T1000 (cell line): ENCODE results near the gene CELF4.

Experiments
- DNase-seq: peaks from one replicate; lab custom pipeline; 2025; ENCODE audit warnings: mixed read lengths; lab: John Stamatoyannopoulos, UW

CELF4 gene

GRCh38 chr18:37355772-37356171, 209.8 kb downstream of the CELF4 start:
- DNase-seq = no peak

- no peak for DNase-seq
Measured at GRCh38 chr18:37351110-37351509, 214.5 kb downstream of the CELF4 start.

GRCh38 chr18:37348729-37349128, 216.9 kb downstream of the CELF4 start:
- no peak for DNase-seq

- DNase-seq = no peak
Measured at GRCh38 chr18:37346048-37346447, 219.6 kb downstream of the CELF4 start.

- no peak for DNase-seq
Measured at GRCh38 chr18:37343542-37343851, 222.1 kb downstream of the CELF4 start.

DNA sequence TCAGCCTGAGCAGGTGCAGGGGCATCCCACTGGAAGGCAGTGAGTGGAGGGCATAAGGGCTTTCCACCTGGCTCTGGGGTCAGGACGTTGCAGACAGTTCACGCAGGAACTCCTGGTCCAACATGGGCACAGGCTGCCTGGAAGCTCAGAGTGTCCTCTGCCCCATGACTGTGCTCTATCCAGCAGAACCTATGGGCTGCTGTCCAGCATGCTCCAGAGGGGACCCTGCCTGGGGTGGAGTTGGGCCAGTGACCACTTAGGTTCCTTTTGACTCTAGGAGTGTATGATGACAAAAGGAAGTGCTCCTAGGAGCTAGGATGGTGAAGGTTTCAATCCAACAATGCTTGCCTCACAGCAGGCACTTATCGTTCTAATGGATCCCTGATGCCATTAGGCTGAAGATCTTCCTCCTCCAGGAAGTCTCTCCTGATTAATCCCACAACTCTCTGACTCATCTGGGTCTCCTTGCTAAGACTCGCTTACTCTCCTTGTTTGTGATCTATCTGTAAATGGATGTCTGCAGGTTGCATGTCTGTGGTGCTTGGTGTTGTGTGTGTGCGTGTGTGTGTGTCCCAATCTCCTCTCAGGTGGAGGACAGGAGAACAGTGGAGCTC, 224.0 kb downstream of the CELF4 start:
- DNase-seq = no peak

- DNase-seq = no peak
Measured at GRCh38 chr18:37341016-37341415, 224.6 kb downstream of the CELF4 start.

DNA sequence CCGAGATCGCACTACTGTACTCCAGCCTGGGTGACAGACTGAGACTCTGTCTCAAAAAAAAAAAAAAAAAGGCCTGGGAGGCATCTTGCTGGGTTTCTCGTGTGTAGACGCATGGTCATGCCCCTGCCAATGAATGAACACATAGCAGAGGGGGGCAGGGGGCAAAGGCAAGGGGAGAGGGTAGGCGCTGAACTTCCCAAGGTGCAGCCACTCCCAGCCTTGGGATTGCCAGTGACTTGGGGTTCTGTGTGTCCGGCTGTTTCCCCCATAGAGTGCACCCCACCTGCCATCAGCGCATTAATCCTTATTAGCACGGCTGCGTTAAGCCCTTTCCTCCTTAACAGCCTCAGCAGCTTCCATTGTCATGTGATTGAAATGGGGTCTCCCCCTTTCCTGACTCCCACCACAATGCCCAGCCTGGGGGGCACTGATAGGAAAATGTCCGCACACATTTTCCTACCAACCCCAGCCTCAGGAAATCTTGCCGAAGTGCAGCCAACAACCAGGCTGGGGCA, 225.8 kb downstream of the CELF4 start:
- no peak for DNase-seq

- no peak for DNase-seq
Measured at GRCh38 chr18:37336568-37337285, 228.9 kb downstream of the CELF4 start.

DNA sequence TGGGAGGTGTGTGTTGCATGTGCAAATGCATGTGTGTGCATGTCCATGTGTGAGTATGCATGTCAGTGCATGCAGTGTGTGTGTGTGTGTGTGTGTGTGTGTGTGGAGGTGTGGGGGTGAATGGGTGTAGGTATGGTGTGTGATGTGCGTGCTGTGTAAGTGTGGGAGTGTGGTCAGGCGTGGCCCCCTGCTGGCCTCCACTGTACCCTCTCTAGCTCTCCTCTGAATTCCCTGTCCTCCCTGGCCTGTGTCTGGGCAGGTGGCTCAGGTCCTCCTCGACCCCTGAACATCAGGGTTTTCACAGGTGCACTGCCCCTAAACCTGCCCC, 230.2 kb downstream of the CELF4 start:
- DNase-seq = no peak

- peak; percentile 10 for DNase-seq
Measured at GRCh38 chr18:37334631-37335408, 230.8 kb downstream of the CELF4 start.

DNA sequence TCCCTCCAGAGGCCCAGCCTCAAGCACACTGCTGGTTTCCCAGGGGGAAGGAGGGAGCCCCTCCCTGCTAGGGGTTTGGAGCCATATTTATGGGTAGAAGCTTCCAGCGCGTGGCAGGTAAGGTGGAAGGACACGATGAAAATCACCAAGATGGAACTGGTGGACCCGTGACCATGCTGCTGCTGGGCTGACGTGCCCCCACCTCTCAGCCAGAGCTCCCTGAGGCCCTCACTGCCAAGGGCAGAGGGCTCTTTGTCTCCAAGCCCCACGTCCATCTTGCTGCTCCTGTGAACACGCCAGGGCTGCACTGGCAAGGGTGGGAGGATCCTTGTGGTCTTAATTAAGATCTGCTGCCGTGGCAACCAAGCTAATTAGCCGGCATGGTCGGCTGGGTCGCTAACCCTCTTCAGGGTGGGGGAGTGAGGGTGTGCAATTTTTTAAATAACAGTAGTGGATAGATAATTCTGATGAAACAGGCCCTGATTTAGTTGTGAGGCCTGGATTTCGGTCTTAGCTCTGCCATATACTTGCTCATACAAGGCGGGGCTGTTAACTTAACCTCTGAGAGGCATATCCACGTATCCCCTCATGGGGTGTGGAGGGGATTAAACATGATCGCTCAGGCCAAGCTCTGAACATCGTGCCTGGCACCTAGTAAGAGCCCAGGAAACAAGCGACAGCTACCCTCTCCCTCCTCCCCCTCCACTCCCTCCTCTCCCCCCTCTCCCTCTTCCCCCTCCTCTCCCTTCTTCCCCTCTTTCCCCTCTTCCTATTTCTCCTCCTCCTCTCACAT, 232.8 kb downstream of the CELF4 start:
- no peak for DNase-seq

- DNase-seq = no peak
Measured at GRCh38 chr18:37332219-37332618, 233.4 kb downstream of the CELF4 start.

GRCh38 chr18:37330173-37330572, 235.4 kb downstream of the CELF4 start:
- DNase-seq = no peak

- DNase-seq = no peak
Measured at GRCh38 chr18:37328946-37329719, 236.5 kb downstream of the CELF4 start.

DNA sequence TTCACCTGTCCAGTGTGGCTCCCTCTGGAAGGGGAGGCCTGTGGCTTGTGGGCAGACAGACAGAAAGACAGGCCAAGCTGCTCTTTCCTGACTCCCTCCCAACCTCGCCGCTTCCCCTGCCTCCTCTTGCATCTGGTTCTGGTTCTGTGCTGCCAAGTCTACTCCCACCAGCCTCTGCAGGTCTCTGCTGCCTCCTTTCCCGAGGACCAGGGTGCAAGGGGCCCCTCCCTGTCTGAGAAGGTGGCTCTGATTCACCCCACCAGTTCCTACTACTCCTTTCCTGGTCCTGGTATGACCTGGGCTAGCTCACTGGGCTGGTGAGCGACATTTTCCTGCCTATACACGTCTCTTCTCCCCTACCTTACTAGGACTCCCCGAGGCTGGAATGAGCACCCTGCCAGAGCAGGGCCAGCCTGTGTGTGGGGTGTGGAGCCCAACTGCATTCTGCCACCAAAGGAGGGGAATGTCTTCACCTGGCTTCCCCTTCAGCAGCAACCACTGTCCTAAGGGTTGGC, 238.5 kb downstream of the CELF4 start:
- DNase-seq = no peak

DNA sequence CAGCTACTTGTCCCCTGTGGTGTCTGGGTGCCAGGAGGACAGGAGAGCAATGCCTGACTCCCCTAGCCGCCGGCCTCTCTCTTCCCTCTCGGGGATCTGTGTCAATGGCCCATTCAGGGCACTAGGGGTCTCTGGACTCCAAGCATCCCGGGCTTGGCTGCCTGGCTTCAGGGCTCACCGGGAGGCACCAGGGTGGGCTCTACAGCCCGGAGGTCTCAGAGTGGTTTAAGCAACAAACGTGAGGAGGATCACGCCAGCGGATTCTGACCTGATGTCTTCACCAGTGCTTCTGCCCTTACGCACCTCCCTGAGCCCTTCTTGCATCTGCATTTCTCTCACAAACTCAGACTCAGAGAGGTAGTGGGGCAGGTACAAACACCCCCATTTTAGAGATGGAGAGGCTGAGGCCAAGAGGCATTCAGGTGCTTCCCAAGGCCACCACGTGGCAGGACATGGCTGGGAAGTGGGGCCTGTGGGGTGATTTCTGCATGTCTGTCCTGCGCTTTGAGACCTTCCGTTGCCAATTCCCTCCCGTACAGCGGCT, 243.0 kb downstream of the CELF4 start:
- no peak for DNase-seq

- no peak for DNase-seq
Measured at GRCh38 chr18:37321582-37322491, 243.8 kb downstream of the CELF4 start.

DNA sequence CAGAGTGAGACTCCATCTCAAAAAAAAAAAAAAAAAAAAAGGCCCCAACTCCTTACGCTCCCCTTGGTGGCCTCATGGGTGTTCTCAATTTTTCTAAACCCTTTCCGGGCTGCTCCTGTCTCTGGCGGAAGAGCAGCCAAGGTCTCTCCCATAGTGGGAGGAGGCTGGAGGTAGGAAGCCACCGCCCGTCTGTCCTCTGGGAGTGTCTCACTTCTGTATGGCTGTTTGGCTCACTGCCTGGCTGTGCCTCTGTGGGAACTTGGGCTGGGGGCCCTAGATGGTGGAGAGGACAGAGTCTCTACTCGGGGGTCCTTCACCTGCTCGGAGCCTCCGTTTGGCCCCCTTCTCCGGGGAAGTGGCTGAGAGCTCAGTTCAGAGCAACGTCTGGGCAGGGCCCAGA, 245.3 kb downstream of the CELF4 start:
- DNase-seq = no peak
